Esophagus squamous epithelium (tissue), 5 donors: ENCODE data around the gene ECPAS. TPM values are rescaled to one million over a fixed set of nuclear protein-coding genes. Genes with fewer than 3 reads are reported as not detected.

Experiments
- DNase-seq: peaks from one replicate; lab custom pipeline; 2025; lab: John Stamatoyannopoulos, UW
- H3K27ac ChIP-seq, 4 donors: fragments of 200-600 bp; sonication (generic); one replicate each; pipeline ENCODE4 v1.5.1; 2016 to 2019; ENCODE audit warnings: mild to moderate bottlenecking in 1 of 4
- H3K27me3 ChIP-seq, 4 donors: fragments of 200-600 bp; sonication (generic); 1 replicate in 3 of 4; 2 replicates in 1 of 4; pipeline versions ENCODE4 v1.5.1 to v1.6.0; 2017 to 2021; ENCODE audit warnings: antibody characterized with exemption in 1 of 4
- H3K36me3 ChIP-seq, 3 donors: fragments of 200-600 bp; sonication (generic); one replicate each; pipeline ENCODE4 v1.5.1; 2016 to 2019
- H3K4me1 ChIP-seq, 3 donors: fragments of 200-600 bp; sonication (generic); one replicate each; pipeline ENCODE4 v1.5.1; 2017 to 2019
- H3K4me3 ChIP-seq, 4 donors: fragments of 200-600 bp; sonication (generic); 1 replicate in 3 of 4; 2 replicates in 1 of 4; pipeline ENCODE4 v1.5.1; 2016 to 2019; ENCODE audit warnings: mild to moderate bottlenecking in 2 of 4, moderate library complexity in 1 of 4
- H3K9me3 ChIP-seq, 3 donors: fragments of 200-600 bp; sonication (generic); one replicate each; pipeline ENCODE4 v1.5.1; 2016 to 2019
- POLR2A ChIP-seq, 4 donors: fragments of 450-650 bp; IDR thresholded peaks; one replicate each; pipeline ENCODE4 v1.6.1; 2017; ENCODE audit warnings: antibody characterized with exemption in 4 of 4, mild to moderate bottlenecking in 4 of 4, moderate library complexity in 3 of 4
- WGBS, 2 donors: methylation state at CpG; one replicate each; pipeline ENCODE4 v1.1.5; 2018; 5-methylcytosine and 5-hydroxymethylcytosine counted together
- intact Hi-C: fragments of 100-400 bp; cut with DNase I; formaldehyde crosslinking; loops from one replicate; pipeline ENCODE4 v1.15.0; 2022
- total RNA-seq, 4 donors: library from RNA; depleted of rRNA; stranded (reverse); fragments of >200 nt; gene quantifications; one replicate each; pipeline ENCODE4 v1.1.0, GENCODE V29; 2016
- TF ChIP-seq, protein P1 (sequence below), 6 experiments: fragments of 450-650 bp in 4 of 6; fragments of 200-600 bp in 2 of 6; sonication (generic) in 2 of 6; IDR thresholded peaks; one replicate each; pipeline ENCODE4 v1.5.1; 2016 to 2019; ENCODE audit warnings: antibody characterized with exemption in 6 of 6, mild to moderate bottlenecking in 4 of 6, moderate library complexity in 4 of 6
- donor health status: DM: yes; HTN: yes; CAD: no.

The ECPAS gene
- total RNA-seq, 4 donors from 2014 or later: 35.6 to 76.9 (median 47.4) TPM

DNA sequence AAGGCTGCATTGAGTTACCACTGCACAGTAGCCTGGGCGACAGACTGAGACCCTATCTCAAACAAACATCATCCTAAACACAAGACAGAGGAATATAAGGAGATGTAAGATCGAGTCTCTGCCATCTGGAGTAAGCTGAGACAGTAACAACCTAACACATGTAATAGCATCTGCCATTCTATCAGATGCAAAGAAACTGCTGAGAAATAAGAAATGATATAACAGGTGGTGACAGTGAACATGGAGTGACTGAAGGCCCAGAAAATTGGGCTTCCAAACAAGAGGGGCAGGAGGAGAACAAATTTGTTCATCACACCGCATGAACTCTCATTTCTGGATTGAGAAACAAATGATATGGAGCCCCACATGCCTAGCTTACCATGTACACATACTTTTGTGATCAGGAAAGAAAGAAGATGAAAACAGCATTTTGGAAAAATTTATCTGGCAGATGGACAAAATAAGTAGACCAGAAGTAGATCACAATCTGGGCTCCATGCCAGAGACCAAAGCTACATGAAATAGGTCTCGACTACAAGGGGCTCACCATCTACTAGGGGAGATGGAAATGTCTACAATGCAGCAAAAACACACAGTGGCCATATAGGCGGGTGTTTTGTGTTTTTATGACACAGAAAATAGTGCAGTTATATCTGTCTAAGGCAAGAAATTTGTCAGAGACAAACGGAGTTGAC is 45.5 kb downstream of the ECPAS start:
- 85 to 88% methylated on average over 6 of the region's 6 CpGs for WGBS, 2 donors
- intact Hi-C loops: no loop called here
- TF ChIP-seq, protein P1, sequence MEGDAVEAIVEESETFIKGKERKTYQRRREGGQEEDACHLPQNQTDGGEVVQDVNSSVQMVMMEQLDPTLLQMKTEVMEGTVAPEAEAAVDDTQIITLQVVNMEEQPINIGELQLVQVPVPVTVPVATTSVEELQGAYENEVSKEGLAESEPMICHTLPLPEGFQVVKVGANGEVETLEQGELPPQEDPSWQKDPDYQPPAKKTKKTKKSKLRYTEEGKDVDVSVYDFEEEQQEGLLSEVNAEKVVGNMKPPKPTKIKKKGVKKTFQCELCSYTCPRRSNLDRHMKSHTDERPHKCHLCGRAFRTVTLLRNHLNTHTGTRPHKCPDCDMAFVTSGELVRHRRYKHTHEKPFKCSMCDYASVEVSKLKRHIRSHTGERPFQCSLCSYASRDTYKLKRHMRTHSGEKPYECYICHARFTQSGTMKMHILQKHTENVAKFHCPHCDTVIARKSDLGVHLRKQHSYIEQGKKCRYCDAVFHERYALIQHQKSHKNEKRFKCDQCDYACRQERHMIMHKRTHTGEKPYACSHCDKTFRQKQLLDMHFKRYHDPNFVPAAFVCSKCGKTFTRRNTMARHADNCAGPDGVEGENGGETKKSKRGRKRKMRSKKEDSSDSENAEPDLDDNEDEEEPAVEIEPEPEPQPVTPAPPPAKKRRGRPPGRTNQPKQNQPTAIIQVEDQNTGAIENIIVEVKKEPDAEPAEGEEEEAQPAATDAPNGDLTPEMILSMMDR (IDR thresholded peaks at IDR 0.05): no peak
- TF ChIP-seq POLR2A (IDR thresholded peaks at IDR 0.05): no peak
- Histone ChIP-seq H3K4me1 (no peaks in the 10 kb centered on the region), H3K27me3 (no peaks in the 10 kb centered on the region), H3K36me3 (peaks cover 0 to 96% (median 0%) of the 10 kb centered on the region in 3 donors), H3K9me3 (no peaks in the 10 kb centered on the region), H3K4me3 (no peak overlapping the region), H3K27ac (no peak overlapping the region)
- DNase-seq: no peak

DNA sequence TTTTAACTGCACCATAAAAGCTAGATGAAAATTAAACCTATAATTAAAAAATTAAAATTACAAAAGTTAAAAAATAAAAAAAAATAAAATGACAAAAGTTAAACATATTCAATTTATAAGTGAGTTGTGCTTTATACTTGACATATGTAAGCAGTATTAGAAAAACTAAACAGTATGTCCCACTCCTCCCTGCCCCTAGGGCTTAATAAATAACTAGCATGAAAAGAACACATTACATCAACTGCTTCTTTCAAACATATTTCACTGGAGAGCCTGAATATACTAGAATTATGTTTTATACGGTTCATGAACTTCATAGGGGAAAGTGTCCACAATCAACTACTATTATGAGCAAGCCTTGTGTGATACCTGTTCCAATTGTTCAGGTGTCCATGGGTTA is 47.6 kb downstream of the ECPAS start:
- Histone ChIP-seq H3K4me1 (no peaks in the 10 kb centered on the region), H3K27ac (no peak overlapping the region), H3K27me3 (no peaks in the 10 kb centered on the region), H3K9me3 (no peaks in the 10 kb centered on the region), H3K36me3 (peaks cover 0 to 95% (median 6%) of the 10 kb centered on the region in 3 donors), H3K4me3 (no peak overlapping the region)
- no peak for DNase-seq
- no peak for TF ChIP-seq POLR2A (IDR thresholded peaks at IDR 0.05)
- TF ChIP-seq, protein P1 (IDR thresholded peaks at IDR 0.05): no peak
- intact Hi-C loops: no loop called here
- 59 to 68% methylated on average over 1 of the region's 1 CpG for WGBS, 2 donors

DNA sequence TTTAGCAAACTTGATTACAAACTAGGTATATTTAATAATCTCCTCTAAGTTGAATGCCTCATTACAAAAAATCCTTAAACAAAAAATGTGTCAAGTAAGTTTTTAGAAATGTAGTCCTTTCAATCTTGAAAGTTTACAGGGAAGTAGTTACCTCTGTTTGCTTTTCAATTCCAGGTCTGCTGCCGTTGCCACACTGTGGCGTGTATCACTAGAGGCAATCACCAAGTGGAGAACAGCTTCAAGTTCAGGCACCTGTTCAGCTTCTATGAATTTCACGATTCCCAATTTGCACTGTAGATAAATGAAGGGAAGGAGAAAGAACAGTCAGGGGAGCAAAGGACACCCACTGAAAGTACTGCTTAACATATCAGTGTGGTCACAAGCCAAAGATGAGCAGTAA is 51.1 kb downstream of the ECPAS start:
- H3K27me3 ChIP-seq: no peaks in the 10 kb centered on the region
- DNase-seq: no peak
- TF ChIP-seq, protein P1 (IDR thresholded peaks at IDR 0.05): no peak
- TF ChIP-seq POLR2A (IDR thresholded peaks at IDR 0.05): no peak
- no peak overlapping the region for H3K27ac ChIP-seq
- peaks cover 6 to 93% (median 12%) of the 10 kb centered on the region in 3 donors for H3K36me3 ChIP-seq
- no peaks in the 10 kb centered on the region for H3K4me1 ChIP-seq
- intact Hi-C loops: no loop called here
- 87 to 91% methylated on average over 3 of the region's 3 CpGs for WGBS, 2 donors
- no peaks in the 10 kb centered on the region for H3K9me3 ChIP-seq
- H3K4me3 ChIP-seq: no peak overlapping the region

- intact Hi-C loops: no loop called here
- 80 to 85% methylated on average over 3 of the region's 3 CpGs for WGBS, 2 donors
- Histone ChIP-seq H3K27me3 (no peaks in the 10 kb centered on the region), H3K9me3 (no peaks in the 10 kb centered on the region), H3K4me3 (no peak overlapping the region), H3K27ac (no peak overlapping the region), H3K36me3 (peaks cover 6 to 95% (median 12%) of the 10 kb centered on the region in 3 donors), H3K4me1 (peaks cover 0 to 5% (median 0%) of the 10 kb centered on the region in 3 donors)
- no peak for TF ChIP-seq POLR2A (IDR thresholded peaks at IDR 0.05)
- TF ChIP-seq, protein P1 (IDR thresholded peaks at IDR 0.05): no peak
- no peak for DNase-seq
Observed at GRCh38 chr9:111431684-111432083, 52.5 kb downstream of the ECPAS start.

DNA sequence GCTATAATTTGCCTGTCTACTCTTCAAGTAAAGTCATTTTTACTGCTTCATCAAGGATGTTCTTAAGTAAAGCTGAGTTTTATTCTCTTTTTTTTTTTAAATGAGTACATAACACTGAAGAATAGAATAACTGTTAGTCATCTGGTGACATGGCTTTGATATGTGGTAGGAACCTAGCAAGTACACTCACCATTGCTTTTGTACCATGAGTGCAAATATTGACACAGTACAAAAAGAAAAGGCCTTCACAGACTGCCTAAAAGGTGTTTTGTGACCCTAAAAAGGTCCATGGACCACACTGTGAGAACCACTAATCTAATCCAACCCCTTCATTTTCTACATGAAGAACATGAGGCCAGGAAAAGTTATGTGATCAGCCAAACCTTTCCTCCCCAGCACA is 55.0 kb downstream of the ECPAS start:
- intact Hi-C loops: no loop called here
- H3K27me3 ChIP-seq: no peaks in the 10 kb centered on the region
- no peak for DNase-seq
- H3K4me1 ChIP-seq: peaks cover 0 to 5% (median 0%) of the 10 kb centered on the region in 3 donors
- no peak overlapping the region for H3K27ac ChIP-seq
- no peak for TF ChIP-seq POLR2A (IDR thresholded peaks at IDR 0.05)
- TF ChIP-seq, protein P1 (IDR thresholded peaks at IDR 0.05): no peak
- no peaks in the 10 kb centered on the region for H3K9me3 ChIP-seq
- H3K36me3 ChIP-seq: peaks cover 6 to 95% (median 17%) of the 10 kb centered on the region in 3 donors
- H3K4me3 ChIP-seq: no peak overlapping the region
